SK-N-MC (cell line): ENCODE results near the gene SOCS7.

ENCODE experiments used
- EZH2 ChIP-seq: fragments of 200-600 bp; sonication (generic); IDR thresholded peaks from one replicate; pipeline ENCODE4 v1.6.1; 2017; ENCODE audit warnings: antibody characterized with exemption
- FOXP2 ChIP-seq: optimal IDR thresholded peaks from 2 replicates; pipeline ENCODE3; 2011; ENCODE audit warnings: mild to moderate bottlenecking, moderate library complexity; ENCODE audit not compliant: insufficient read depth; ENCODE audit errors: extremely low read length, control extremely low read depth
- POLR2AphosphoS5 ChIP-seq: IDR thresholded peaks from 2 replicates; pipeline ENCODE4 v1.6.1; 2012; ENCODE audit warnings: mild to moderate bottlenecking, low read depth, low read length, borderline replicate concordance

DNA sequence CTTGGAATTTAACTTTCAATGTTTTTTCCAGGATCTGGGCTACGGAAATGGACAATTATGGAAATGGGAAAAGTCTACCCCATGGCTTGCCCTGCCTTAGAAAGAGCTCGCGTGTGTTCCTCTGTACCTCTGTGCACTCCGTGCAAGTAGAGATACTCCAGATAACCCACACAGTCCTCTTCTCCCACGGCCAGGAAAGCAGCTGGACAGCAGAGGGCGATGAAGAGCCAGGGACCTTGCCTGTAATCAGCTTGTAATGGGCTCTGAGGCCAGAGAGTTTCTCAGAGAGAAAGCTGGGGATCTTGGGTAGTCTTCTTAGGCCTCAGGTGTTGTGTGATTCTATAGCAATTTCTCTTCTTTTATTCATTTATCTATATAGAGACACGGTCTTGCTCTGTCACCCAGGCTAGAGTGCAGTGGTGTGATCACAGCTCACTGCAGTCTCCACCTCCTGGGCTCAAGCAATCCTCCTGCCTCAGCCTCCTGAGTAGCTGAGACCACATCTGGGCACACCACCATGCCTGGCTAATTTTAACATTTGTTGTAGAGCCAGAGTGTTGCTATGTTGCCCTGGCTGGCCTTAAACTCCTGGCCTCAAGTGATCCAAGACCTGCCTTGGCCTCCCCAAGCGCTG lies 2.4 kb upstream of the SOCS7 start:
- no peak for TF ChIP-seq EZH2
- TF ChIP-seq POLR2AphosphoS5 = no peak
- no peak for TF ChIP-seq FOXP2
